HepG2 (cell line): ENCODE measurements around the gene SMURF1. TPM values are rescaled to one million over a fixed set of nuclear protein-coding genes. Genes with fewer than 3 reads are reported as not detected.

Experiments used
- DNMT1 ChIP-seq: sonication (generic); formaldehyde crosslinking; IDR thresholded peaks from 2 replicates; pipeline ENCODE4 v1.5.1; 2020; ENCODE audit warnings: mild to moderate bottlenecking, missing genetic modification reagents
- HNRNPK ChIP-seq: fragments of 200-400 bp; formaldehyde crosslinking; IDR thresholded peaks from 2 replicates; pipeline ENCODE4 v1.6.1; 2018; ENCODE audit warnings: low read length, low read depth, moderate library complexity, mild to moderate bottlenecking; ENCODE audit not compliant: poor library complexity, severe bottlenecking
- KDM2A ChIP-seq: sonication (generic); formaldehyde crosslinking; IDR thresholded peaks from 2 replicates; pipeline ENCODE4 v1.4.0; 2020; ENCODE audit warnings: low read depth, missing genetic modification reagents, borderline replicate concordance
- LBX2 ChIP-seq: sonication (generic); formaldehyde crosslinking; IDR thresholded peaks from 2 replicates; pipeline ENCODE4 v1.5.0; 2020; ENCODE audit warnings: missing genetic modification reagents, mild to moderate bottlenecking, borderline replicate concordance
- MXD1 ChIP-seq: sonication (generic); formaldehyde crosslinking; IDR thresholded peaks from 2 replicates; pipeline ENCODE4 v1.4.0; 2020; ENCODE audit warnings: mild to moderate bottlenecking, missing genetic modification reagents
- RARG ChIP-seq: sonication (generic); formaldehyde crosslinking; IDR thresholded peaks from 2 replicates; pipeline ENCODE4 v1.4.0; 2020; ENCODE audit warnings: low read depth, mild to moderate bottlenecking, missing genetic modification reagents
- RBM22 ChIP-seq: fragments of 200-400 bp; formaldehyde crosslinking; optimal IDR thresholded peaks from 2 replicates; pipeline ENCODE3; 2017; ENCODE audit warnings: mild to moderate bottlenecking, low read length, moderate library complexity
- ZFAT ChIP-seq: sonication (generic); formaldehyde crosslinking; conservative IDR thresholded peaks from 2 replicates; pipeline ENCODE4 v1.8.1; 2023; ENCODE audit warnings: missing genetic modification reagents, inconsistent platforms
- ZFP36L1 ChIP-seq: sonication (generic); formaldehyde crosslinking; IDR thresholded peaks from 2 replicates; pipeline ENCODE4 v1.8.0; 2022; ENCODE audit warnings: mild to moderate bottlenecking, missing genetic modification reagents, moderate library complexity
- ZNF143 ChIP-seq: sonication (generic); formaldehyde crosslinking; IDR thresholded peaks from 2 replicates; pipeline ENCODE4 v1.4.0; 2020; ENCODE audit warnings: missing genetic modification reagents
- ZNF224 ChIP-seq: sonication (generic); formaldehyde crosslinking; IDR thresholded peaks from 2 replicates; pipeline ENCODE4 v1.5.0; 2020; ENCODE audit warnings: mild to moderate bottlenecking, missing genetic modification reagents
- ZNF281 ChIP-seq: sonication (generic); formaldehyde crosslinking; IDR thresholded peaks from 2 replicates; pipeline ENCODE4 v1.4.0; 2020; ENCODE audit warnings: missing genetic modification reagents, borderline replicate concordance
- polyA plus RNA-seq, 8 experiments: library from polyadenylated mRNA; depleted of rRNA in 3 of 8; stranded (reverse) in 7 of 8; unstranded in 1 of 8; fragments of >200 nt; fragmentation: Illumina TruSeq in 4 of 8; extraction: Trizol in 4 of 8; gene quantifications; 2 replicates each; pipeline versions ENCODE4 v1.2.1 to v1.2.3, GENCODE V29; 2011 to 2016; ENCODE audit warnings: low read depth in 4 of 8, missing spikeins in 1 of 8, mixed read lengths in 1 of 8; ENCODE audit not compliant: insufficient read depth in 1 of 8
- total RNA-seq, 5 experiments: library from RNA; depleted of rRNA; stranded (reverse); fragments of >200 nt; fragmentation: Illumina TruSeq; extraction: Trizol; gene quantifications; 2 replicates each; pipeline ENCODE4 v1.2.3, GENCODE V29; 2016; ENCODE audit warnings: low read depth in 1 of 5
- TF ChIP-seq, protein P1 (sequence below): sonication (generic); formaldehyde crosslinking; IDR thresholded peaks from 2 replicates; pipeline ENCODE4 v1.9.0; 2022; ENCODE audit warnings: low read depth, missing genetic modification reagents
- TF ChIP-seq, protein P2 (sequence below): sonication (generic); formaldehyde crosslinking; IDR thresholded peaks from 2 replicates; pipeline ENCODE4 v1.4.0; 2020; ENCODE audit warnings: missing genetic modification reagents, borderline replicate concordance

The SMURF1 gene
- total and polyA plus RNA-seq, 2 of the 13 experiments (the other 11 are each of a cell fraction or from before 2014, with no cell fraction given), result 8.3 to 11.1 TPM

DNA sequence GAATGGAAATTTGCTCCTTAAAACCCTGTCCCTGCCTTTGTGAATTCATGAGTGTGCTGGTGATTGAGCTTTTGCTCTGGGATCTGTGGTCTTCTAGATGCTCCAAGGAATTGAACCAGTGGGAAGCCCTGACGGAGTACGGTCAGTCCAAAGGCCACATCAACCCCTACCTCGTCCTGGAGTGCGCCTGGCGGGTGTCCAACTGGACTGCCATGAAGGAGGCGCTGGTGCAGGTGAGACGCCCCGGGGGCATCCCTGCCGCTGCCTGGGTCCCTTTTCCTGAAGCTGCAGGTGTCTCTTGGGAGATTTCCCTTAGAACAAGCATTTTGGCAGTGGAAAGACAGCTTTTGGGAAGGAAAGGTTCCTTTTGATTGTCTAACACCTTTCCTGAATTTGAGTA, 165.2 kb downstream of the SMURF1 start (continued):
- TF ChIP-seq RBM22, result no peak
- TF ChIP-seq ZNF224 (CRISPR knock-in tag), result no peak
- TF ChIP-seq, protein P1, sequence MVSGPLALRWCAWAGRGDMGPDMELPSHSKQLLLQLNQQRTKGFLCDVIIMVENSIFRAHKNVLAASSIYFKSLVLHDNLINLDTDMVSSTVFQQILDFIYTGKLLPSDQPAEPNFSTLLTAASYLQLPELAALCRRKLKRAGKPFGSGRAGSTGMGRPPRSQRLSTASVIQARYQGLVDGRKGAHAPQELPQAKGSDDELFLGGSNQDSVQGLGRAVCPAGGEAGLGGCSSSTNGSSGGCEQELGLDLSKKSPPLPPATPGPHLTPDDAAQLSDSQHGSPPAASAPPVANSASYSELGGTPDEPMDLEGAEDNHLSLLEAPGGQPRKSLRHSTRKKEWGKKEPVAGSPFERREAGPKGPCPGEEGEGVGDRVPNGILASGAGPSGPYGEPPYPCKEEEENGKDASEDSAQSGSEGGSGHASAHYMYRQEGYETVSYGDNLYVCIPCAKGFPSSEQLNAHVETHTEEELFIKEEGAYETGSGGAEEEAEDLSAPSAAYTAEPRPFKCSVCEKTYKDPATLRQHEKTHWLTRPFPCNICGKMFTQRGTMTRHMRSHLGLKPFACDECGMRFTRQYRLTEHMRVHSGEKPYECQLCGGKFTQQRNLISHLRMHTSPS (CRISPR knock-in tag), result no peak
- no peak for TF ChIP-seq DNMT1 (CRISPR knock-in tag)
- TF ChIP-seq ZNF143 (CRISPR knock-in tag), result no peak
- TF ChIP-seq ZFP36L1 (CRISPR knock-in tag), result no peak
- TF ChIP-seq, protein P2, sequence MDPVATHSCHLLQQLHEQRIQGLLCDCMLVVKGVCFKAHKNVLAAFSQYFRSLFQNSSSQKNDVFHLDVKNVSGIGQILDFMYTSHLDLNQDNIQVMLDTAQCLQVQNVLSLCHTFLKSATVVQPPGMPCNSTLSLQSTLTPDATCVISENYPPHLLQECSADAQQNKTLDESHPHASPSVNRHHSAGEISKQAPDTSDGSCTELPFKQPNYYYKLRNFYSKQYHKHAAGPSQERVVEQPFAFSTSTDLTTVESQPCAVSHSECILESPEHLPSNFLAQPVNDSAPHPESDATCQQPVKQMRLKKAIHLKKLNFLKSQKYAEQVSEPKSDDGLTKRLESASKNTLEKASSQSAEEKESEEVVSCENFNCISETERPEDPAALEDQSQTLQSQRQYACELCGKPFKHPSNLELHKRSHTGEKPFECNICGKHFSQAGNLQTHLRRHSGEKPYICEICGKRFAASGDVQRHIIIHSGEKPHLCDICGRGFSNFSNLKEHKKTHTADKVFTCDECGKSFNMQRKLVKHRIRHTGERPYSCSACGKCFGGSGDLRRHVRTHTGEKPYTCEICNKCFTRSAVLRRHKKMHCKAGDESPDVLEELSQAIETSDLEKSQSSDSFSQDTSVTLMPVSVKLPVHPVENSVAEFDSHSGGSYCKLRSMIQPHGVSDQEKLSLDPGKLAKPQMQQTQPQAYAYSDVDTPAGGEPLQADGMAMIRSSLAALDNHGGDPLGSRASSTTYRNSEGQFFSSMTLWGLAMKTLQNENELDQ, result no peak
- TF ChIP-seq KDM2A (CRISPR knock-in tag), result no peak
- no peak for TF ChIP-seq ZFAT (CRISPR knock-in tag)
- no peak for TF ChIP-seq MXD1 (CRISPR knock-in tag)
- TF ChIP-seq HNRNPK, result no peak
- TF ChIP-seq RARG (CRISPR knock-in tag), result no peak
- TF ChIP-seq ZNF281 (CRISPR knock-in tag), result no peak
- no peak for TF ChIP-seq LBX2 (CRISPR knock-in tag)
